Measurements from ENCODE around the gene HNRNPC. TPM values are rescaled to one million over a fixed set of nuclear protein-coding genes. Genes with fewer than 3 reads are reported as not detected.

The HNRNPC gene
- total and polyA plus RNA-seq, 2 of the 8 experiments (the other 6 are each of a cell fraction or from before 2014, with no cell fraction given): 781 to 1,207 TPM

DNA sequence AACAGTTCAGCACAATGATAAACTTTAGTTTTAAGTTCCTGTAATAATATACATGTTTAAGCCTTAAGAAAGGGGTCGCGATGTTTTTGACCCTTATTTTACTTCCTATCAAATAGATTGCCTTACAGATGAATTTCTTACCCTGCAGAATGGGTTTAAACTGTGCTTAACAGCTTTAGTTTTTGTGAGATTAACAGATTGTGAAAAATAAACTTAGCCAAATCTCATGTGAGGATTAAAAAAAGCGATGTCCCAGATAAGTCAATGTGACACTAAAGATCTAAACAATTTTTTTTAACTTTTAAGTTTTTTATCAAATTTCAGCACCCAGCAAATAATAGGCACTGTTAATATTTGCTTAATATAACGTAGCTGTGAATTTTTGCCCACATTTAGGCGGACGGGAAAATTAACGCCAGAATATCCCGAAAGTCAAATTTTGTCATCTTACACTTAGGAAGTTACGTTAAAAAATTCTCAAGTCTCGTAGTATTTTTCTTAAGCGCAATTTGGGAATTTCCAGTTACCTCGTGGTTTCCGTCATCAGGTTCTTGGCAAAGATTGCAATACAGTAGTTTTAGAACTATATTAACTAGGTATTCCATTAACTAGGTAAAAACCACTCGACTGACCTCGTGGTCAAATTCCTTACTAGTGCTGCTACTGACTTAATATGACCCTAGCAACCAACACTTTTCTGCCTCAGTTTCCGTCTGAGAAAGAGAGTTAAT lies 1.2 kb downstream of the HNRNPC start:
- no peak overlapping the region for H4K8ac ChIP-seq (ENCODE audit: extremely low read depth, insufficient read depth, low read length)
- H3K4me1 ChIP-seq (replicated peaks in 1 of 4; ENCODE audit: control insufficient read depth in 3 of 4, insufficient read depth in 4 of 4, low read length in 3 of 4): peaks cover 2 to 9% (median 3%) of the 10 kb centered on the region in 4 experiments; a peak in 5 of 7 replicates
- H3K23ac ChIP-seq (ENCODE audit: insufficient read length): no peak overlapping the region
- DNase-seq (ENCODE audit: low read depth in 1 of 2, low spot score in 2 of 2) (no peak), FAIRE-seq (no peak)
- no peak overlapping the region for H2BK12ac ChIP-seq (ENCODE audit: low read depth, low read length)
- no peak overlapping the region for H2BK20ac ChIP-seq (ENCODE audit: low read length)
- TF ChIP-seq CHD1 (IDR thresholded peaks at IDR 0.05; ENCODE audit: low read depth, low read length): peak; percentile 11
- TF ChIP-seq BACH1 (IDR thresholded peaks at IDR 0.05; ENCODE audit: low read length): no peak
- H3K56ac ChIP-seq (replicated peaks; ENCODE audit: insufficient read length, low read depth, low read length): no peak overlapping the region
- 3% methylated on average over 16 of the region's 16 CpGs; no CpG with 5 or more reads in 1 of the 2 experiments for WGBS, 2 experiments (ENCODE audit: extremely low coverage in 1 of 2, insufficient coverage in 1 of 2, insufficient read length in 1 of 2, insufficient replicate concordance in 2 of 2, low coverage in 1 of 2, low lambda C conversion rate in 2 of 2, missing lambda C conversion rate in 1 of 2)
- H3K36me3 ChIP-seq (ENCODE audit: control insufficient read depth in 2 of 4, insufficient read depth in 4 of 4, low read length in 3 of 4): peaks cover 16 to 56% (median 37%) of the 10 kb centered on the region in 4 experiments
- H2BK15ac ChIP-seq (ENCODE audit: low read length): no peak overlapping the region
- H4K5ac ChIP-seq (ENCODE audit: insufficient read length, low read depth, low read length): peak overlapping the region; percentile 47
- ChIA-PET POLR2A (ENCODE audit: partially characterized antibody) (interaction anchor here (0.6 to 17.3 kb wide), 17 partner anchors 9 to 298 kb away, joined by 3 to 836 read pairs (median 5); no protein-coding TSS in a partner anchor), CTCF (ENCODE audit: partially characterized antibody) (no interaction called here)
- no peak overlapping the region for H2BK5ac ChIP-seq (ENCODE audit: low read depth, low read length)
- H3K18ac ChIP-seq (ENCODE audit: extremely low read depth, low read length): no peak overlapping the region
- H3K4me3 ChIP-seq (ENCODE audit: extremely low read depth in 1 of 4, insufficient read depth in 2 of 4, low read depth in 3 of 4, low read length in 4 of 4): peak overlapping the region; percentile 81 to 100 (median 100)
- H2BK120ac ChIP-seq (replicated peaks; ENCODE audit: low read depth, low read length): no peak overlapping the region
- peaks cover 33 to 36% of the 10 kb centered on the region in 2 experiments for H4K20me1 ChIP-seq (replicated peaks in 1 of 2; ENCODE audit: control insufficient read depth in 1 of 2, insufficient read depth in 2 of 2, low read length in 2 of 2)
- H3K14ac ChIP-seq (ENCODE audit: insufficient read length): no peak overlapping the region
- no peaks in the 10 kb centered on the region for H3K9me3 ChIP-seq (ENCODE audit: insufficient read depth in 2 of 2, low read depth in 1 of 2, low read length in 1 of 2)
- no peak overlapping the region for H2AK5ac ChIP-seq (ENCODE audit: low read depth, low read length)
- H3K79me2 ChIP-seq (ENCODE audit: control insufficient read depth in 1 of 2, insufficient read depth in 2 of 2, low read length in 2 of 2): peaks cover 54 to 63% of the 10 kb centered on the region in 2 experiments
- H3K23me2 ChIP-seq (ENCODE audit: low read depth, low read length): no peaks in the 10 kb centered on the region; the same call in 1 of the 2 replicates
- no peaks in the 10 kb centered on the region for H3K79me1 ChIP-seq (ENCODE audit: low read depth, low read length)
- no peak overlapping the region for H2AFZ ChIP-seq (ENCODE audit: low read length)
- H3K27me3 ChIP-seq (replicated peaks in 1 of 4; ENCODE audit: control insufficient read depth in 3 of 4, extremely low read depth in 1 of 4, insufficient read depth in 3 of 4, low read length in 3 of 4): no peaks in the 10 kb centered on the region
- no peak overlapping the region for H3K4ac ChIP-seq (replicated peaks; ENCODE audit: insufficient read length, low read depth, low read length)
- no peak overlapping the region for H4K91ac ChIP-seq (replicated peaks; ENCODE audit: insufficient read length, low read length)
- peak overlapping the region; percentile 99 for H3K27ac ChIP-seq (ENCODE audit: low read depth, low read length)
- peak overlapping the region; percentile 66 to 83 for H3K4me2 ChIP-seq (ENCODE audit: insufficient read depth in 1 of 2, low read depth in 2 of 2, low read length in 2 of 2)
- peak overlapping the region; percentile 80 to 100 (median 98) for H3K9ac ChIP-seq (replicated peaks in 1 of 4; ENCODE audit: extremely low read depth in 1 of 4, low read depth in 3 of 4, low read length in 3 of 4)

Measured in H1 (cell line).